Measurements from ENCODE around the gene PDCD11. TPM values are rescaled to one million over a fixed set of nuclear protein-coding genes. Genes with fewer than 3 reads are reported as not detected.

Gene PDCD11
- total RNA-seq, 2 experiments from 2014 or later, result 13.3 to 16.4 TPM

DNA sequence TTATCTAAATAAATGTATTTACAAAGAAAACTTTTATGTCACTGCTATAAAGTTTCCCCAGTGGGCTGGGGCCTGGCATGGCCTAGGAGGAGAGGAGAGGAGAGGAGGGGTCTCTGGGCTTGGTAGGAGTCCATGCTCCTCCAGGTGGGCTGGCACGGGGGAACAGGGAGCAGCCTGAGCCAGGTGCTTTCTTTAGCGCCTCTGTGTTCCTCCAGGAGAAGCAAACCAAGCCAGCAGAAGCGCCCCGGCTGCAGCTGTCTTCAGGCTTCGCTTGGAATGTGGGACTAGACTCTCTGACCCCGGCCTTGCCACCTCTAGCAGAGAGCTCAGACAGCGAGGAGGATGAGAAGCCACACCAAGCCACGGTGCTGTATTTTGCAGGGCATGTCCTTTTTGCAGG, 45.2 kb downstream of the PDCD11 start:
- Mint-ChIP-seq H3K27ac (no peak overlapping the region), H3K4me3 (no peak overlapping the region), H3K4me1 (ENCODE audit: low read depth) (no peaks in the 10 kb centered on the region), H3K36me3 (ENCODE audit: low read depth) (peaks cover 91% of the 10 kb centered on the region), H3K27me3 (no peaks in the 10 kb centered on the region), H3K9me3 (no peaks in the 10 kb centered on the region)
- POLR2A ChIA-PET, result no interaction called here
- no peak overlapping the region for H3K27ac ChIP-seq (ENCODE audit: low read depth in 1 of 2, low read length in 2 of 2)
- intact Hi-C loops (cut with DNase I, micrococcal nuclease), result no loop called here
- H3K36me3 ChIP-seq (ENCODE audit: insufficient read depth, low read length), result peaks cover 93% of the 10 kb centered on the region
- H3K4me3 ChIP-seq (ENCODE audit: low read length), result no peak overlapping the region
- CTCF ChIA-PET, result no interaction called here
- TF ChIP-seq CTCF (IDR thresholded peaks at IDR 0.05), result no peak
- H3K27me3 ChIP-seq (ENCODE audit: control insufficient read depth in 1 of 2, insufficient read depth in 2 of 2, low read length in 2 of 2), result no peaks in the 10 kb centered on the region
- peaks cover 4% of the 10 kb centered on the region for H3K4me1 ChIP-seq (ENCODE audit: insufficient read depth, low read length)
- DNase-seq (no peak), ATAC-seq (ENCODE audit: poor library complexity) (no peak)
- H3K9me3 ChIP-seq (ENCODE audit: control insufficient read depth in 1 of 2, insufficient read depth in 1 of 2, low read length in 2 of 2), result no peaks in the 10 kb centered on the region

GRCh38 chr10:103442031-103442461, 45.6 kb downstream of the PDCD11 start:
- Mint-ChIP-seq H3K27me3 (no peaks in the 10 kb centered on the region), H3K27ac (no peak overlapping the region), H3K4me3 (no peak overlapping the region), H3K9me3 (no peaks in the 10 kb centered on the region), H3K36me3 (ENCODE audit: low read depth) (peaks cover 90% of the 10 kb centered on the region), H3K4me1 (ENCODE audit: low read depth) (no peaks in the 10 kb centered on the region)
- no peaks in the 10 kb centered on the region for H3K27me3 ChIP-seq (ENCODE audit: control insufficient read depth in 1 of 2, insufficient read depth in 2 of 2, low read length in 2 of 2)
- no peak overlapping the region for H3K27ac ChIP-seq (ENCODE audit: low read depth in 1 of 2, low read length in 2 of 2)
- H3K4me3 ChIP-seq (ENCODE audit: low read length), result no peak overlapping the region
- no peaks in the 10 kb centered on the region for H3K9me3 ChIP-seq (ENCODE audit: control insufficient read depth in 1 of 2, insufficient read depth in 1 of 2, low read length in 2 of 2)
- intact Hi-C loops (cut with DNase I, micrococcal nuclease), result no loop called here
- peaks cover 8% of the 10 kb centered on the region for H3K4me1 ChIP-seq (ENCODE audit: insufficient read depth, low read length)
- H3K36me3 ChIP-seq (ENCODE audit: insufficient read depth, low read length), result peaks cover 93% of the 10 kb centered on the region
- ATAC-seq (ENCODE audit: poor library complexity) (no peak), DNase-seq (no peak)
- ChIA-PET POLR2A (no interaction called here), CTCF (no interaction called here)
- TF ChIP-seq CTCF (IDR thresholded peaks at IDR 0.05), result no peak

- no peaks in the 10 kb centered on the region for H3K9me3 Mint-ChIP-seq
- intact Hi-C loops (cut with DNase I, micrococcal nuclease), result no loop called here
- ATAC-seq (ENCODE audit: poor library complexity), result no peak
- POLR2A ChIA-PET, result no interaction called here
- H3K36me3 ChIP-seq (ENCODE audit: insufficient read depth, low read length), result peaks cover 90% of the 10 kb centered on the region
- DNase-seq, result no peak
- CTCF ChIA-PET, result no interaction called here
- H3K4me1 ChIP-seq (ENCODE audit: insufficient read depth, low read length), result peaks cover 21% of the 10 kb centered on the region
- H3K4me3 Mint-ChIP-seq, result no peak overlapping the region
- H3K9me3 ChIP-seq (ENCODE audit: control insufficient read depth in 1 of 2, insufficient read depth in 1 of 2, low read length in 2 of 2), result no peaks in the 10 kb centered on the region
- no peaks in the 10 kb centered on the region for H3K27me3 Mint-ChIP-seq
- no peak overlapping the region for H3K4me3 ChIP-seq (ENCODE audit: low read length)
- H3K4me1 Mint-ChIP-seq (ENCODE audit: low read depth), result peaks cover 2% of the 10 kb centered on the region
- H3K36me3 Mint-ChIP-seq (ENCODE audit: low read depth), result peaks cover 90% of the 10 kb centered on the region
- TF ChIP-seq CTCF (IDR thresholded peaks at IDR 0.05), result no peak
- H3K27ac ChIP-seq (ENCODE audit: low read depth in 1 of 2, low read length in 2 of 2), result no peak overlapping the region
- no peak overlapping the region for H3K27ac Mint-ChIP-seq
- no peaks in the 10 kb centered on the region for H3K27me3 ChIP-seq (ENCODE audit: control insufficient read depth in 1 of 2, insufficient read depth in 2 of 2, low read length in 2 of 2)
Observed at GRCh38 chr10:103443475-103444185, 47.2 kb downstream of the PDCD11 start.
